Stimulated activated CD8-positive, alpha-beta memory T cell treated with anti-CD3 and anti-CD28 coated beads, Interleukin-4, amount 100 ng/mL, for 48 hours (primary cell): ENCODE results near the gene PCSK1N.
"Not testable (repeated sequence)": the region's sequence is repeated elsewhere in the genome, so short reads cannot be mapped to it uniquely, and the experiment has no call there.

ENCODE experiments used
- DNase-seq: peaks from one replicate; pipeline ENCODE4 v3.0.0-alpha.2; 2020

PCSK1N gene

GRCh38 chrX:48819394-48819793 is 16.0 kb downstream of the PCSK1N start:
- DNase-seq = not testable (repeated sequence)

- DNase-seq = no peak
These were observed 16.5 kb downstream of the PCSK1N start for GRCh38 chrX:48818866-48819265.

- DNase-seq = no peak
These were observed 17.3 kb downstream of the PCSK1N start for GRCh38 chrX:48818098-48818497.

GRCh38 chrX:48816014-48816810 is 19.2 kb downstream of the PCSK1N start:
- no peak for DNase-seq

GRCh38 chrX:48815266-48815665 is 20.1 kb downstream of the PCSK1N start:
- no peak for DNase-seq

- DNase-seq = no peak
These were observed 20.7 kb downstream of the PCSK1N start for GRCh38 chrX:48814722-48815121.

GRCh38 chrX:48813644-48814043 is 21.8 kb downstream of the PCSK1N start:
- DNase-seq = no peak

GRCh38 chrX:48806081-48806480 is 29.3 kb downstream of the PCSK1N start:
- no peak for DNase-seq

- DNase-seq = no peak
These were observed 32.6 kb downstream of the PCSK1N start for GRCh38 chrX:48802905-48803200.

- peak; percentile 82 for DNase-seq
These were observed 33.1 kb downstream of the PCSK1N start for GRCh38 chrX:48802089-48802904.

- DNase-seq = peak; percentile 92
These were observed 33.9 kb downstream of the PCSK1N start, which contains the start of gene HDAC6 for GRCh38 chrX:48801280-48802088. Gene HDAC6, plus strand, starts transcription at chrX:48802067. Its CDS starts 626 bp downstream, at chrX:48802693.

- DNase-seq = peak; percentile 24
These were observed 34.7 kb downstream of the PCSK1N start for GRCh38 chrX:48800574-48801279.

- DNase-seq = no peak
These were observed 37.1 kb downstream of the PCSK1N start for GRCh38 chrX:48798318-48798717.

- DNase-seq = no peak
These were observed 40.4 kb downstream of the PCSK1N start for GRCh38 chrX:48794911-48795515.

GRCh38 chrX:48794340-48794910 is 41.0 kb downstream of the PCSK1N start:
- DNase-seq = no peak

GRCh38 chrX:48793935-48794334 is 41.5 kb downstream of the PCSK1N start:
- DNase-seq = no peak

- no peak for DNase-seq
These were observed 43.2 kb downstream of the PCSK1N start for GRCh38 chrX:48792219-48792618.

GRCh38 chrX:48791063-48791820 is 44.2 kb downstream of the PCSK1N start:
- no peak for DNase-seq

- DNase-seq = no peak
These were observed 44.9 kb downstream of the PCSK1N start for GRCh38 chrX:48790477-48790876.

GRCh38 chrX:48789366-48790220 is 45.8 kb downstream of the PCSK1N start:
- DNase-seq = no peak
